HG03558 (cell line): ENCODE data around the gene MFAP3.
"Not testable (repeated sequence)": the region's sequence is repeated elsewhere in the genome, so short reads cannot be mapped to it uniquely, and the experiment has no call there.

Source experiments
- ATAC-seq: cut with Tn5 transposase; IDR thresholded peaks from one replicate; pipeline ENCODE4 v1.9.1; 2021; ENCODE audit warnings: moderate number of reproducible peaks; ENCODE audit not compliant: unreplicated experiment; ENCODE audit errors: extremely low read depth

Gene MFAP3

DNA sequence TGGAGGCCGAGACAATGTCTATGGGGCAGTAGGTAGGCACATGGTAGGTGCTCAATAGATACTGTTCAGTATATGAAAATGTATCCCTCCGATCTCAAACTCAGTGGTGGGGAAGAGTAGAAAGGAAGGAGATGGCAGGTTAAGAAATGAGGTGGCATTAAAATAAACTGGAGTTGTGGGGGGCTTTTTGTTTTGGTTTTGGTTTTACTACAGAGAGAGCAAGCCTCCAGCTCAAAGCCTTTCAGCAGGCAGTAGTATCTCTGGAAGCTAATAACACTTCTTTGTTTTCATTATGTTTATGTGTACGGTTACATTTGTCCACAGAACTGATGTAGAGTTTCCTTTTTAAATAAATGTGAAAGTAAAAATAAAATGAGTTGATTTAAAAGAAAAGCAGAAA lies 8.6 kb downstream of the MFAP3 start:
- no peak for ATAC-seq

DNA sequence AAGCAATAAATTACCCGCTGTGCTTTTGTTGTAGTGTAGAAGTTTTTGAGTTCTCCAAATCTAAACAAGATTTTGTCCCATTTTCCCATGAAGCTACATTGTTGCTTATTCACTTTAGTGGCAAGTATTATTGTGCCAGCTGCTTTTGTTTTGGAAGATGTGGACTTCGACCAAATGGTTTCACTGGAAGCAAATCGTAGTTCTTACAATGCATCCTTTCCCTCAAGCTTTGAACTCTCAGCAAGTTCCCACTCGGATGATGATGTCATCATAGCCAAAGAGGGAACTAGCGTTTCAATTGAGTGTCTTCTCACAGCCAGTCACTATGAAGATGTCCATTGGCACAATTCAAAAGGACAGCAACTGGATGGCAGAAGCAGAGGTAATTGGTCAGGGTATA lies 10.9 kb downstream of the MFAP3 start:
- ATAC-seq: no peak

DNA sequence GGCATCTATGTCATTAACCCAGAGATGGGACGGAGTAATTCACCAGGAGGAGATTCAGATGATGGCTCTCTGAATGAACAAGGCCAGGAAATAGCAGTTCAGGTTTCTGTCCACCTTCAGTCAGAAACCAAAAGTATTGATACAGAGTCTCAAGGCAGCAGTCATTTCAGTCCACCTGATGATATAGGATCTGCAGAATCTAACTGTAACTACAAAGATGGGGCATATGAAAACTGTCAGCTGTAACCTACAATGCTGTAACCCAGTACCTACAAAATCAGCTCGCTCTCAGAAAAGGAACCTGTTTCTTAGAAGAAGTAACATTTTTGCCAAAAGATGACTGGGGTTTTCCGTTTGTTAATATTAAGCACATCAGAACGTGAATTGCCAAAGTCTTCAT lies 14.7 kb downstream of the MFAP3 start:
- ATAC-seq: no peak

DNA sequence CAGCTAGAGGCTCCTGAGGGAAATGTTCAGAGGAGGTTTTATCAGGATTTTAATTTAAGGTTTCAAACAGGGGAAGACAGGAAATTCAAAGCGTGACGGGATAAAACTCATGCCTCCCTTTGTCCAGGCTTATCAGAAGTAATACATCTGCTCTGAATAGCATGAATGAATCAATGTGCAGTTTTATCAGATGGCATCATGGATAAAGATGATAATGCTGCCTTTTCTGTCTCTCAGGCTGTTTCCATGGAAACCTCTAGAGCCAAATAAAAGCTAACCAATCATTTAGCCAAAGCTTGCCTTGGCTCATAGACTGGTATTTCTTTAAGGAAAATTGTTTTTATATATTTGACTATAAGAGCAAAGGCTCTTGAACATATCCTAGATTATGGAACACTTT lies 16.4 kb downstream of the MFAP3 start:
- no peak for ATAC-seq

DNA sequence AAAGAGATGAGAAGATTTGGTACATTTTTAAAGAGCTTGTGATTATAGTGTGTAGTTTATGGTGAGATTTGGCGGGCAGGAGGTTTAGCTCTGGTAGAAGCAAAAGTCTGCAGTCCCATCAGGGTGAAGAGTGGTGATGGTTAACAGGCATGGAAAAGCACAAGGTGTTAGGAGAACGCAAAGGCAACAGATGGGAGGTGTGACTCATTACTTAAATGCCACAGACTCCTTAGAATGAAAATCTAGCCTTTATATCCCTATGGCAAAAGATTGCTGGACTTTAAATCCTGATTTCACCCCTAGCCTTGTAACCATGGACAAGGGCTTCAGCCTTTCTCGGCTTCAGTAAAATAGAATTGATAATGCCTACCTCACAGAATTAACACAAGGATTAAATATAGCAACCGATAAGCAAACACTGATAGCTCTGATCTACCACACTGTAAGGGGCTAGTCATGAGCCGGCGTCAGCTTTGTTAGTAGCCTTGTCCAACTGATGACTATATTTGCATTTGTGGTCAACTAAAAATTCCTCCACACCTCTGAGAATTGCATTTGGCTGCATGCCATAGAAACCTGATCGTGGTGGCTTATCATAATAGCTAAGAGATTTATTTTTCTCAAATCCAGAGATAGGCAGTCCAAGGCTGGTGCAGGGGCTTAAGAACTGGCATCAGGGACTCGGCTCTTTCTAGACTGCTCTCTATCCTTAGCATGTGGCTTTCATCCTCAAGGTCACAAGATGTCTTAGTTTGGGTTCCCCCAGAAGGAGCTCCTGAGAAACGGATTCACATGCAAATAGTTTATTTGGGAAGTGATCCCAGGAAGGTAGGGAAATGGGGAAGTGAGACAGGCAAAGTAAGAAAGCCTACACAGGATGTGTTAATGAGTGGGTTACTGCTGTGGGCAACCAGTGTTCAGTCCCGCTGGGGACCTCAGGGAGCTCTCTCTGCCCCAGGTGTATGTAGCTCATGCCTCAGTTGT lies 19.6 kb downstream of the MFAP3 start:
- no peak for ATAC-seq

DNA sequence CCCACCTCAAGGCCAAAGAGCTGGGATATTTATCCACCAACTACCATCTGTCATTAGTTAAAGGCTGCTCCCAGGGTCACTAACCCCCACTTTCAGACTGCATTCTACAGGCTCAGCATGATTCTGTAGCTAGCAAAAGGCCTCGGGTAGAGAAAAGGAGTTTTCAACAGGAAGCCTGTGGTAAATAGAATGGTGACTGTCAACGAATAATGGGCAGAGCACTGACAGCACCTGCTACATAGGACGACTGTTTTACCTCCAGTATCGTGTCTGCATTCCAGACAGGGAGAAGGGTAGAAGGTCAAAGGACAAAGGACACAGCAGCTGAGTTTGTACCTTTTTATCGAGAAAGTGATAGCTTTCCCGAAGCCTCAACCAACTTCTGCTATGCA lies 20.3 kb downstream of the MFAP3 start:
- no peak for ATAC-seq

DNA sequence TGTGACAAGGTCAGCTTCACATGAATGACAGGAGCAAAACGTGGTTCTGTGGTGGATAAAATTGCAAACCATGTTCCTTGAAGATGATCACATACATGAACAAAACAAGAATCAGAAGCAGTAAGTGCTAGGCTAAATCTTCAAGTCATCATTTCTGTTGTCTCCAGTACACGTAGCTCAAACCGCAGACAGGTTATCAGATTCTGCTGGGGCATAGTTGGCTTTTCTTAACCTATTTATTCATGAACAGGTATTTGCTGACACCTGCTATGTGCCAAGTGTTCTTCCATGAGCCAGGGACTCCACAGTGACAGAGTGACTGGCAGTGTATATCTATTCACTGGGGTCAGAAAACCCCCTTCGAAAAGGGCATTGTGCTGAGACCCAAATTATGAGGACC lies 20.8 kb downstream of the MFAP3 start:
- ATAC-seq: no peak

DNA sequence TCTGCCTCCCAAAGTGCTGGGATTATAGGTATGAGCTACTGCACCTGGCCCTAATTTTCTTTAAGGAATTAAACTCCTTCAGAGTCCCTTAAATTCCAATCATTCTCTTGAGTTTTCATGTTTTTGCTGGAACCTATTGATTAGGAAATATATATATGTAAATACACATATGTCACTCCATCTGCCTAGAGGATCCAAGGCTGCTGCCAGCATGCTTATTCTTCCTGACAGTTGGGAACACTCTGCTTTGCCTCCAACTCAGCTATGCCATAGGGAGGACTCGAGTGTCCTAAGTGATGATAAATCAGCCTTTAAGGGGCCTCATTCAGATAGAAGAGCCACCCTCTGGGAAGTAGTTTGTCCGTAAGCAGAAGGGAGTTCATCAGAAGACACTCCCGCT lies 21.8 kb downstream of the MFAP3 start:
- no peak for ATAC-seq

DNA sequence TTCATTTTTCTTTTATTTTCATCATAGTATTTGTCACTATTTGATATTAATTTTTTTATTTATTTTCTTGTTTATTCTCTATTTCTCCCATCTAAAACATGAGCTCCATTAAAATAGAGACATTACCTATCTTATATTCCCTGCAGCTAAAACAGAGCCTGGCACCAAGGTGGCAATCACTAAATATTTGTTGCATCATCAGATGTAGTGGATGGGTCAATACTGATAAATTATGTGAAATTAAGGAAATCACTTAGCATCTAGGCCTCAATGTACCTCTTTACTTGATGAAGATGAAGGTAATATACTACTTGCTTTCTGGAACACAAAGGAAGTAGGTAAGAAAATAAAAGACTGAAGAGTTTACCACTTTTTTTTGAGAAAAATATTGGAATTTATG lies 24.6 kb downstream of the MFAP3 start:
- no peak for ATAC-seq

DNA sequence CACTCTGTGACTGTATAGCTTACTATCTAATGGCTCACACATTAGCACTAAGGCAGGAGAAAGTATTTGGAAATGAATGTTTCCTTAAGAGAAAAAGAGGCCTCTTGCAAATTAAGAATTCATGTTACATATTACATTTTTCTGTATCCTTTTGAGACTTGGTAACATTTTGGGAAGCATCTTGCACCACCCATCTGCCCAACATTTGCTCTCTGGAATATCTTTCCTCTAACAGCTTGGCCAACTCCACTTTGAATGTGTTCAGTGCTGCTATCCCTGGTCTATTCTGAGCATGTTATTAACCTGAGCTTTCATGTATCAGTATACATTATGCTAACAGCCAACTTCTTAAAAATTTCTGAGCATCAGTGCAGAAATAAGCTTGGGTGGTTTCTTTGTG lies 27.2 kb downstream of the MFAP3 start:
- ATAC-seq: no peak

DNA sequence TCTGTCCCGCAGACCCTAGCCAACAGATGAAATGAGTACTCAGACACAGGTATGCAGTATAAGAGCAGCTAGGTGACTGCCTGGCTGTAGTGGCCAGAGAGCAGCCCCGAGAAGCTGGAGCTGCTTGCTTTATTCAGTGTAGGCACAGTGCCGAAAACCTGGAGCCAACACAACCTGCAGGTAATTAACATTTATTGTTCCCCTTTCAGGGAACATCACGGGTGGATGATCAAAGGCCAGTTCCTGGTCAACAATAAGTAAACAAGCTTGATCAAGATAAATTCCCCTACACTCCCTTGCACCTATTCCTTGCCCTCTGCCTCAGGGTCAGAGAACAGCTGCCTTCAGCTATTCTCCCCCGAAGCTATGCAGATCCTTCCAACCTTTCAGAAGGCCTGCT lies 31.1 kb downstream of the MFAP3 start:
- ATAC-seq: not testable (repeated sequence)

DNA sequence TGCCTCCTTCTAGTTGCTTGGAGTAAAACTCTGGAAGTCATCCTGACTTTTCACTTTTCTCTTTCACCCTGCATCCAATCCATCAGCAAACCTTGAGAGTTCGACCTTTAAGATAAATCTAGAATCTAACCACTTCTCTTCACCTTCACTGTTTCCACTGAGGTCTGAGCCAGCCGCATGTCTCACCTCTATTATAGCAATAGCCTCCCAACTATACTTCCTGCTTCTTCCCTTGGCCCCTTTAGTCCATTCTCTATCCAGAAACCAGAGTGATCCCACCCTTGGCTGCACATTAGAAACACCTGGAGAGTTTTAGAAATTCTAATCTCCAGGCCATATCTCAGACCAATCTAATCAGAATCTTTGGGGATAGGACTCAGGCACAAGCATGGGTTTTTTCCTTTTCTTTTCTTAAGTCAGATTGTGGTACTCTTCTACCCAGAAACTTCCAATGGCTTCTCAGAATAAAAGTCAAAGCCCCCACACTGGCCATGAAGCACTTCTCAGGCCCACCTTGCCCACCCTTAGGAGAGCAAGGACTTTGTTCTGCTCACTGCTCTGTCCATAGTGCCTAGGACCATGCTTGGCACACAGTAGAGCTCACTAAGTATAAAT lies 33.1 kb downstream of the MFAP3 start:
- ATAC-seq: no peak

DNA sequence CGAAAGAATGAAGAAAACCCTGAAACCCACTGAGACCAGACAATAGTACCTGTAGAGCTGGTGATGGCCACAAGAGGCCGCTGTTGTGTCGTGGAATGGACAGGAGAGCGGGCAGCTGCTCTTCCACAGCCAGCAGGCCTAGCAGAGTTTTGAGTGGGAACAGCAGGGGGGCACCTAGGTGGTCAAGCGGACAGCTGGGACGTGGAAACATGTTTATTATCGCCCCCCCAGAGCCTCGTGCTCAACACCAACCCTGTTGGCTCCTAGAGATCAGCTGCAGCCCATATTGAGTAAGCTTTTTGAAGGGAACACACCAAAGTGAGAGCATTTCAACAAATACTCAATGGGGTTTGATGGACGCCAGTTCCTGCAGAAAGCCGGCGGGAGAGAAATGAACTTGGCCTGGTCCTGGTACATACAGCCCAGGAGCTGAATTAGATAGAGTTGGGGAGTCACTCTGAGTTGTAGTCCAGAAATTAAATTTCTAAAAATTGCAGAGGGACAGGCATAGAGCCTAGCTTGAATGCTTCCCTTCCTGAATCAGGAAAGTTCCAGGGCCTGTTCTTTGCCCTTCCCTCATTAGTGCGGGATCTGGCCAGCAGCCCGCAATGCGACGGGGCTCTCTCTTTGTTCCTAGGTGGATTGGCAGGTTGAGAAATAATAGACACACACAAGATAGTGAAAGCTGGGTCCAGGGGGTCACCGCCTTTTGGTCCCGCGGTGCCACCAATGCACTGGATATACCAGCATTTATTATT lies 33.8 kb downstream of the MFAP3 start:
- ATAC-seq: peak; percentile 91

DNA sequence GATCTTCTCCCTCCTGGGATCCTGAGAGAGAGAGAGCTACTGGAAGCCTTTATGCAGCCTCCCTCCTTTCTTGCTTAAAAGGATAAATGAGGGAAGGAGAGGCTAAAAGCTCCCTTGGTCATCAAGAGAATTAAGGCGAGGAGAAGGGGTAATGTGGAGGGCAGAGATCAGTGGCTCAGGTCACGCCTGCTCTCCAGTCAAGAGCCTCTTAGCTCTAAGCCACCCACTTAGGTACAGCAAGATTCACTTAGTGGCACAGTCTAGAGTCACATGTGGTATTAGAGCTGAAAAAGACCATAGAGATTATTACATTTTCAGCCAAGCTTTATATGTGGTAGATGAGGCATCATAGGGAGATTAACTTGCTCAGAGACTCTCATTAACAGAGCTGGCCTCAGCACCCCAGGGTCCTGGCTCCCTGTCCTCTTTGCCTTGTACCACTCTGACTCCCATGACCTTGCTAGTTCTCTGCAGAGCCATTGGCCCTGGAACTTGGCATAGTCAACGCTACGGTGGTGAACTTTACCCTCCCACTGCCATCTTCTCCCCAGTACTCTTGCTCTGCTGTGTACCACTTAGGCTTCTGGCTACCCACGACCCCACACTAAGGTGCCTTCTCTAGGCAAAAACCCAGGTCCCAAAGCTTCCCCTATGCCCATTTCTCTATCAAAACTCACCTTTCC lies 37.6 kb downstream of the MFAP3 start:
- ATAC-seq: no peak

DNA sequence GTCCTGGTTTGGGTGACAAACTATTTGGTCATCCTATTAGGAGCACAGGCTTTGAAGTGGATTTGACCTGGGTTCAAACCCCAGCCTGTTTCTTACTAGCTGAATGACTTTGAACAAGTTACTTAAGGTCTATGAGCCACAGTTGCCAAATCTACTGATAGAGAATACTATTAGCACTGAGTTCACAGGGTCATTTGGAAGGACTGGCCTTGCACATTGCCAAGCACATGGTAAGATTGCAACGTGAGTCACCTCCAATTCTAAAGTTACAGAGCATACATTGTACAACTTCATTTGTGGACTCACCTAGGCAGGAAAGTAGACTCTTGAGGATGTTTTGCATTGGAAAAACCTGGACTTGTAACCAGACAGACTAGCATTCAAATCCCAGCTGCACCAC lies 38.9 kb downstream of the MFAP3 start:
- ATAC-seq: no peak

DNA sequence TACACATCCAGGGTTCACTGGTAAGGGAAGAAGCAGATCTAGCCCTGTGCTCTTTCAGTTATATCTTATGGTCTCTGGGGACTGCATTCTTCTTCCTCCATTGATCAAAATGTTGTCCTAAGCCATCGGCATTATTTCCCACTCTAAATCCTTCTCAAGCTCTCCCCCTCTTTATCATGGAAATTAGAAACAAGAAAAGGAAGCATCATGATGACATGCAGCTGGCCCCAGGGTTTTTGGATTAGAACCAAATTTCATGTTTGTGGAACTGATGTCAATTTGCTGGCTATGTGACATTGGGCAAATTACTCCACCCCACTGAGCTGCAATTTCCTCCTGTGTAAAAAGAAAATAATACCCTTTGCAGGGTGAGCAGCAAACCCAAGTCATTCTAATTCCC lies 39.5 kb downstream of the MFAP3 start:
- no peak for ATAC-seq

DNA sequence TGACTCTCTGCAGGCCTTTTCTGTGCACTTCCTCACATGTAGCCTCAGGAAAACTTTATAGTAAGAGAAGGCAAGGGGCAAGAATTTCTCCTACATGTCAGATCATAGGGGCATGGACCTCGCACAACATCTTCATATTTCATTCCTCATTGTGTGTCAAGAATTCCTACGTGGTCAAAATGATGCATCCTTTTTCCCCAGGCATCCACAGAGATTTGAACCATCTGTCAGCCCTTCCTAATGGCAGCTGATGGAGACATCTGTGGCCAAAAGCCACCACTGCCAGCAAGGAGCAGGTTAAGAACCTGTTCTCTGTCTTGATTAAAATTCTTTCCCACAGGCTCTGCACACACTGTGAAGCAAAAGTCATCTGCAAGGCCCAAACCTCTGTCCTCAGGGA lies 42.5 kb downstream of the MFAP3 start:
- ATAC-seq: no peak

DNA sequence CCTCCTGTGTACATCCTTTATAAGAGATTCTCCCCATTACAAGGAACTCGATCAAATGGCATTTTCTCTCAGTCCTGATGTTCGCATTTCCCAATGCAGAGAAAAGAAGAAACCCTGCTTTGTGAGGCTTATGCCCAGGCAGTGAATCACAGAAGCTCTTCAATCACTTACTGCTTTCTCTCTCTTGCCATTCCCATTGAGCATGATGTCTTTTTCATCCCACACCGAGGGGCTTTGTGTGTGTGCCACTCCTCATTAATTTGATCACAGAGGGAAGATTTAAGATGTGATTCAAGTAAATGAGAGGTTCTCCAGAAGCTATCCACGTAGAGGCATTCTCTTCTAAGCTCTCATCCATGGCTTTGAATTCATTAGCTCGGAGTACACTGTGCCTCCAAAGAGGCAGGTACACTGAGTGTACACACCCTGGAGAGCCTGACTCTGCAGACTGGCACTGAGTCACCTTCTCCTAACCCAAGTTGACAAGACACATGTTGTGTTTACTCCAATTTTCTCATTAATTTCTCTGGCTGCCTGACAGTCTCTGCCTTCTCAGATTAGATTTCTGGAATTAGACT lies 45.4 kb downstream of the MFAP3 start:
- ATAC-seq: no peak

DNA sequence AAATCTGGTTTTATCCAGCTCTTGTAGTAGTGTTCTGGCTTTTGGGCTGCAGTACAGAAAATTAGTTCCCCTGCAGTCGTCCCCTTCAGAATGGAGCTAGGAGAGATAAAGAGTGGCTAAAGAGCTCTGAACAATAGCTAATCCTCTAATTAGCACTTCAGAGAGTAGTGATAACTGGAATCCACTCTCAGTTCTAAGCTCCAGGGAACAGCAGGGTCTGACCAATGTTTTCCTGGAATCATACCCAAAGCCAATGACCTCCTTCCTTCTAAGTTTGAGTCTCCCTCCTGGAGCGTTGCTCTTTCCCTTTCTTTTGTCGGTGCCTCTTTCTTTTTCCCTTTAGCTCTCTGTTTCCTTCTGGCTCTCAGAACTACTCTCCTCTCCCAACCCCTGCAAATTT lies 47.4 kb downstream of the MFAP3 start:
- no peak for ATAC-seq

DNA sequence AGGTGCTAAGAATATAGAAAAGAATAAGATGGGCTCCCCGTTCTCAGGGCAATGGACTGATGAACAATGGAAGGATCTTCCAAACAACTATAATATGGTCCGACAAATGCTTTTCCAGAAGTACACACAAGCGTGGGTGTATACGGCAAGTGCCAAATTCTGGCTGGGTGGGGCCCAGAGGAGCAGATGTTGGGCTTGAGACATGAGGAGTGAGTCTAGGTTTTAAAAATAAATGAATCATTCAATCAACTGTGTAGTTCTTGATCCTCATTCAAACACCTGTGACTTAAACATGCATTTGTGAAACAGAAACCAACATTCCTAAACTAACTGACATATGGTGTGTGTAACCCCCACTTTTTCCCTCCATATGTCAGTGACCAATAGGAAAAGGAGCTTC lies 47.9 kb downstream of the MFAP3 start:
- ATAC-seq: no peak
